GM23248 (cell line): ENCODE results near the gene DROSHA.

ENCODE experiments used
- EZH2 ChIP-seq: fragments of 200-600 bp; sonication (generic); IDR thresholded peaks from 2 replicates; pipeline ENCODE4 v1.6.1; 2018; ENCODE audit warnings: antibody characterized with exemption, mild to moderate bottlenecking; ENCODE audit not compliant: insufficient read depth, poor library complexity, severe bottlenecking
- EZH2phosphoT487 ChIP-seq: fragments of 200-600 bp; sonication (generic); IDR thresholded peaks from 2 replicates; pipeline ENCODE4 v1.6.1; 2018; ENCODE audit warnings: antibody characterized with exemption, moderate library complexity, mild to moderate bottlenecking, low read depth; ENCODE audit not compliant: insufficient read depth

DNA sequence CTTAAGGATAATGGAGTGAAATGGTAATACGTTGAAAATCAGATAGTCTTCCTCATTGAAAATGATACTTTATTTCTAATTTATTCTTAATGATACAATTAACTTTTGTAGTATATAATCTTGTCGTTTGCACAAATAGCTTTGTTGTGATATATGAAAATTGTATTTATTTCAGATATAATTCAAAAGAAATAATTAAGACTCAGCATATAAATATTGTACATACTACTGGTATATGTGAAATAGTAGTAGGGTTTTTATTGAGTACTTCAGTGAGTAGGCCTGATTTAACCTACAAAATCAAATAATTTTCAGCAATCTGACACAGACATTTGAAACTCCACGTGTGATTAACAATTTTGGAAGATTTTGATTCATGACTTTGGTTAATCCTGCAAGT, 5.0 kb upstream of the DROSHA start:
- TF ChIP-seq EZH2phosphoT487 (no peak), EZH2 (no peak)
